Activated T-helper 9 cell treated with anti-CD3 and anti-CD28 coated beads, Interleukin-2, amount 50 U/mL, for 16 hours (primary cell): ENCODE results near the gene AKT3.

ENCODE experiments used
- DNase-seq: peaks from one replicate; pipeline ENCODE4 v3.0.0-alpha.2; 2020; ENCODE audit warnings: low read depth

Gene AKT3

GRCh38 chr1:243487649-243488227, 362.3 kb downstream of the AKT3 start:
- no peak for DNase-seq

GRCh38 chr1:243487036-243487648, 362.9 kb downstream of the AKT3 start:
- DNase-seq = no peak

- no peak for DNase-seq
Measured at GRCh38 chr1:243483952-243484351, 366.1 kb downstream of the AKT3 start.

- no peak for DNase-seq
Measured at GRCh38 chr1:243483071-243483771, 366.8 kb downstream of the AKT3 start.

GRCh38 chr1:243482141-243483022, 367.7 kb downstream of the AKT3 start:
- DNase-seq = no peak

- DNase-seq = no peak
Measured at GRCh38 chr1:243481101-243481500, 368.9 kb downstream of the AKT3 start.

GRCh38 chr1:243477731-243478290, 372.2 kb downstream of the AKT3 start:
- no peak for DNase-seq

GRCh38 chr1:243475966-243476365, 374.1 kb downstream of the AKT3 start:
- DNase-seq = no peak

- DNase-seq = no peak
Measured at GRCh38 chr1:243474906-243475305, 375.1 kb downstream of the AKT3 start.

GRCh38 chr1:243474136-243474881, 375.7 kb downstream of the AKT3 start:
- no peak for DNase-seq

GRCh38 chr1:243473227-243474135, 376.6 kb downstream of the AKT3 start:
- no peak for DNase-seq

GRCh38 chr1:243471754-243472745, 378.0 kb downstream of the AKT3 start:
- no peak for DNase-seq

- no peak for DNase-seq
Measured at GRCh38 chr1:243471026-243471685, 378.9 kb downstream of the AKT3 start.

- no peak for DNase-seq
Measured at GRCh38 chr1:243470502-243470901, 379.5 kb downstream of the AKT3 start.

GRCh38 chr1:243469497-243469896, 380.5 kb downstream of the AKT3 start:
- DNase-seq = no peak

- no peak for DNase-seq
Measured at GRCh38 chr1:243465738-243466137, 384.3 kb downstream of the AKT3 start.

GRCh38 chr1:243465081-243465480, 385.0 kb downstream of the AKT3 start:
- no peak for DNase-seq

GRCh38 chr1:243462929-243463697, 386.9 kb downstream of the AKT3 start:
- no peak for DNase-seq
